Daoy (cell line): Measurements from ENCODE around the gene RGS17. TPM values are rescaled to one million over a fixed set of nuclear protein-coding genes. Genes with fewer than 3 reads are reported as not detected.

Source experiments
- total RNA-seq: library from RNA; depleted of rRNA; stranded (reverse); fragments of >200 nt; shearing (Covaris generic); gene quantifications from 2 replicates; pipeline ENCODE4 v1.2.3, GENCODE V29; 2014; rRNA removed

Gene RGS17
- total RNA-seq, 1 experiment from 2014 or later: 8.7 TPM

Other genes starting within 250 kb of the RGS17 start
- gene FBXO5, start 148.2 kb downstream of the RGS17 start, total RNA-seq: 64.4 and 80.4 TPM in 2 replicates
- gene MTRF1L, start 128.6 kb downstream of the RGS17 start, total RNA-seq: 23.5 and 29.3 TPM in 2 replicates